ENCODE data around the gene KIF1B.

- TF ChIP-seq EZH2 (IDR thresholded peaks at IDR 0.05; ENCODE audit: low read depth) = no peak
- TF ChIP-seq CTCF (conservative IDR thresholded peaks at IDR 0.05) = no peak
Observed at GRCh38 chr1:10178597-10179405, 31.6 kb upstream of the KIF1B start.
